ENCODE data around the gene KRT37. TPM values are rescaled to one million over a fixed set of nuclear protein-coding genes. Genes with fewer than 3 reads are reported as not detected.

The KRT37 gene
- total RNA-seq (not detected), polyA plus RNA-seq (not detected)

GRCh38 chr17:41424111-41424635 is at the start of gene KRT37:
TSS of gene KRT37 (minus strand) at chr17:41424585. CDS start at chr17:41424523, 62 bp downstream.
- Histone ChIP-seq H3K27me3 (peaks cover 0 to 16% (median 0%) of the 10 kb centered on the region in 3 donors), H3K36me3 (no peaks in the 10 kb centered on the region), H3K9me3 (no peaks in the 10 kb centered on the region), H3K4me3 (no peak within 1 kb of the TSS), H3K4me1 (peaks cover 0 to 13% (median 11%) of the 10 kb centered on the region in 4 donors), H3K27ac (no peak within 1 kb of the TSS)
- TF ChIP-seq POLR2A (IDR thresholded peaks at IDR 0.05) = no peak
- TF ChIP-seq EP300 (IDR thresholded peaks at IDR 0.05) = no peak
- TF ChIP-seq CTCF (IDR thresholded peaks at IDR 0.05) = no peak
- no peak for TF ChIP-seq POLR2AphosphoS5 (IDR thresholded peaks at IDR 0.05)
- no peak for DNase-seq
- 93 to 94% methylated on average over 13 of the region's 13 CpGs for WGBS, 2 donors
- intact Hi-C loops (cut with DNase I) = no loop called here

- H3K27ac ChIP-seq = no peak overlapping the region
- DNase-seq = no peak
Observed at GRCh38 chr17:41468346-41468745, 44.0 kb upstream of the KRT37 start.

GRCh38 chr17:41467561-41467960 is 43.2 kb upstream of the KRT37 start:
- WGBS, 2 donors = 83 to 84% methylated on average over 4 of the region's 4 CpGs
- no peak for DNase-seq
- TF ChIP-seq POLR2A (IDR thresholded peaks at IDR 0.05) (no peak), POLR2AphosphoS5 (IDR thresholded peaks at IDR 0.05) (no peak), CTCF (IDR thresholded peaks at IDR 0.05) (no peak), EP300 (IDR thresholded peaks at IDR 0.05) (no peak)
- no peaks in the 10 kb centered on the region for H3K36me3 ChIP-seq
- H3K27ac ChIP-seq = no peak overlapping the region
- H3K4me1 ChIP-seq = peaks cover 0 to 7% (median 3%) of the 10 kb centered on the region in 4 donors
- intact Hi-C loops (cut with DNase I) = no loop called here
- H3K27me3 ChIP-seq = no peaks in the 10 kb centered on the region
- H3K9me3 ChIP-seq = peaks cover 0 to 6% (median 1%) of the 10 kb centered on the region in 4 donors
- H3K4me3 ChIP-seq = no peak overlapping the region

More at GRCh38 chr17:41468346-41468745, 44.0 kb upstream of the KRT37 start:
- H3K36me3 ChIP-seq = no peaks in the 10 kb centered on the region
- no peak for TF ChIP-seq EP300 (IDR thresholded peaks at IDR 0.05)
- no peak for TF ChIP-seq POLR2AphosphoS5 (IDR thresholded peaks at IDR 0.05)
- no peak for TF ChIP-seq POLR2A (IDR thresholded peaks at IDR 0.05)
- TF ChIP-seq CTCF (IDR thresholded peaks at IDR 0.05) = no peak
- intact Hi-C loops (cut with DNase I) = no loop called here
- H3K9me3 ChIP-seq = peaks cover 0 to 6% (median 1%) of the 10 kb centered on the region in 4 donors
- peaks cover 0 to 7% (median 3%) of the 10 kb centered on the region in 4 donors for H3K4me1 ChIP-seq
- H3K4me3 ChIP-seq = no peak overlapping the region
- no peaks in the 10 kb centered on the region for H3K27me3 ChIP-seq

- H3K4me1 ChIP-seq = peaks cover 0 to 7% (median 3%) of the 10 kb centered on the region in 4 donors
- peaks cover 0 to 6% (median 1%) of the 10 kb centered on the region in 4 donors for H3K9me3 ChIP-seq
- intact Hi-C loops (cut with DNase I) = no loop called here
- 91% methylated on average over 14 of the region's 14 CpGs for WGBS, 2 donors
- no peaks in the 10 kb centered on the region for H3K27me3 ChIP-seq
- no peak for DNase-seq
- no peak within 1 kb of the TSS for H3K4me3 ChIP-seq
- no peak for TF ChIP-seq EP300 (IDR thresholded peaks at IDR 0.05)
- TF ChIP-seq POLR2A (IDR thresholded peaks at IDR 0.05) = no peak
- TF ChIP-seq POLR2AphosphoS5 (IDR thresholded peaks at IDR 0.05) = no peak
- no peak for TF ChIP-seq CTCF (IDR thresholded peaks at IDR 0.05)
- H3K27ac ChIP-seq = no peak within 1 kb of the TSS
- H3K36me3 ChIP-seq = no peaks in the 10 kb centered on the region
Observed at GRCh38 chr17:41466988-41467387, 42.6 kb upstream of the KRT37 start, which contains the start of gene KRT32. TSS of gene KRT32 (minus strand) at chr17:41467386. CDS start at chr17:41467325, 61 bp downstream.
